CD4-positive, alpha-beta T cell (primary cell): ENCODE measurements around the gene RASD1. TPM values are rescaled to one million over a fixed set of nuclear protein-coding genes. Genes with fewer than 3 reads are reported as not detected.

ENCODE experiments used
- ATAC-seq: fragments of 200-7000 bp; cut with Tn5 transposase; one replicate; pipeline ENCODE4 v1.10.0; 2022; ENCODE audit warnings: mild to moderate bottlenecking; ENCODE audit not compliant: poor library complexity
- CTCF ChIA-PET: fragments of 350-600 bp; sonication (Branson Sonifier 250); formaldehyde crosslinking; loops from one replicate; lab custom pipeline; 2021; ENCODE audit warnings: antibody characterized with exemption, inconsistent platforms; lab: Charles Lee
- POLR2A ChIA-PET: fragments of 350-600 bp; sonication (Branson Sonifier 250); formaldehyde crosslinking; loops from one replicate; lab custom pipeline; 2021; ENCODE audit warnings: antibody characterized with exemption, inconsistent platforms; lab: Charles Lee
- DNase-seq, 14 experiments: peaks; one replicate each; pipeline ENCODE4 v3.0.0-alpha.2; 2013 to 2020; ENCODE audit warnings: mixed read lengths in 2 of 14
- H3K27ac ChIP-seq, 2 donors: one replicate each; pipeline versions ENCODE4 v1.5.1 to v1.7.0; 2013; ENCODE audit warnings: low read length in 2 of 2, low read depth in 1 of 2, mild to moderate bottlenecking in 1 of 2
- H3K27me3 ChIP-seq, 2 experiments: 1 replicate in 1 of 2; 2 replicates in 1 of 2; pipeline versions ENCODE4 v1.6.1 to v1.7.0; 2013; ENCODE audit warnings: low read length in 2 of 2, control low read depth in 1 of 2, mild to moderate bottlenecking in 1 of 2, moderate library complexity in 1 of 2; ENCODE audit not compliant: insufficient read depth in 2 of 2, control insufficient read depth in 1 of 2
- H3K36me3 ChIP-seq: one replicate; pipeline ENCODE4 v1.6.1; 2013; ENCODE audit warnings: low read length, control low read depth; ENCODE audit not compliant: insufficient read depth
- H3K4me1 ChIP-seq: one replicate; pipeline ENCODE4 v1.6.1; 2013; ENCODE audit warnings: low read length, control low read depth; ENCODE audit not compliant: insufficient read depth
- H3K4me3 ChIP-seq: one replicate; pipeline ENCODE4 v1.5.1; 2013; ENCODE audit warnings: mild to moderate bottlenecking, low read length, moderate library complexity
- H3K9me3 ChIP-seq, 2 experiments: 1 replicate in 1 of 2; 2 replicates in 1 of 2; pipeline versions ENCODE4 v1.6.1 to v1.7.0; 2013; ENCODE audit warnings: low read length in 2 of 2, mild to moderate bottlenecking in 2 of 2, control low read depth in 1 of 2, moderate library complexity in 1 of 2; ENCODE audit not compliant: control insufficient read depth in 1 of 2, insufficient read depth in 1 of 2
- H3K27ac Mint-ChIP-seq: one replicate; pipeline ENCODE4 v1.8.0; 2020; ENCODE audit warnings: mixed read lengths
- H3K27me3 Mint-ChIP-seq: one replicate; pipeline ENCODE4 v1.8.0; 2021; ENCODE audit warnings: mixed read lengths
- H3K36me3 Mint-ChIP-seq: one replicate; pipeline ENCODE4 v1.8.0; 2021; ENCODE audit warnings: low read depth, mixed read lengths
- H3K4me1 Mint-ChIP-seq: one replicate; pipeline ENCODE4 v1.8.0; 2021; ENCODE audit warnings: low read depth, mixed read lengths
- H3K4me3 Mint-ChIP-seq: one replicate; pipeline ENCODE4 v1.8.0; 2020; ENCODE audit warnings: mild to moderate bottlenecking, mixed read lengths
- H3K9me3 Mint-ChIP-seq: one replicate; pipeline ENCODE4 v1.8.0; 2020; ENCODE audit warnings: mixed read lengths
- intact Hi-C, 2 experiments: fragments of 100-400 bp; cut with DNase I in 1 of 2; cut with micrococcal nuclease in 1 of 2; formaldehyde crosslinking; loops; one replicate each; pipeline versions ENCODE4 v1.15.1 to v1.9.0; 2023 to 2025; cut with DNase I, micrococcal nuclease
- total RNA-seq, 174 experiments: library from RNA in 2 of 174; stranded (reverse) in 2 of 174; gene quantifications; one replicate each; pipeline ENCODE4 v1.2.3 and lab custom pipeline; 2021 to 2026
- TF ChIP-seq, protein P1 (sequence below): fragments of 200-600 bp; IDR thresholded peaks from one replicate; pipeline ENCODE4 v1.8.0; 2022; ENCODE audit warnings: antibody characterized with exemption, mild to moderate bottlenecking

RASD1 gene
- total RNA-seq, 2 experiments from 2014 or later, result 1.8 to 2.0 TPM

- Histone ChIP-seq H3K27ac (no peak overlapping the region), H3K36me3 (no peaks in the 10 kb centered on the region), H3K4me3 (no peak overlapping the region), H3K4me1 (no peaks in the 10 kb centered on the region), H3K27me3 (no peaks in the 10 kb centered on the region), H3K9me3 (no peaks in the 10 kb centered on the region)
- DNase-seq, result no peak
- H3K4me3 Mint-ChIP-seq, result no peak overlapping the region
- H3K36me3 Mint-ChIP-seq, result no peaks in the 10 kb centered on the region
- H3K4me1 Mint-ChIP-seq, result no peaks in the 10 kb centered on the region
- no peak for ATAC-seq
- intact Hi-C loops, result no loop called here
- no peak overlapping the region for H3K27ac Mint-ChIP-seq
- H3K27me3 Mint-ChIP-seq, result no peaks in the 10 kb centered on the region
- H3K9me3 Mint-ChIP-seq, result no peaks in the 10 kb centered on the region
- ChIA-PET CTCF (no interaction called here), POLR2A (no interaction called here)
- TF ChIP-seq, protein P1, sequence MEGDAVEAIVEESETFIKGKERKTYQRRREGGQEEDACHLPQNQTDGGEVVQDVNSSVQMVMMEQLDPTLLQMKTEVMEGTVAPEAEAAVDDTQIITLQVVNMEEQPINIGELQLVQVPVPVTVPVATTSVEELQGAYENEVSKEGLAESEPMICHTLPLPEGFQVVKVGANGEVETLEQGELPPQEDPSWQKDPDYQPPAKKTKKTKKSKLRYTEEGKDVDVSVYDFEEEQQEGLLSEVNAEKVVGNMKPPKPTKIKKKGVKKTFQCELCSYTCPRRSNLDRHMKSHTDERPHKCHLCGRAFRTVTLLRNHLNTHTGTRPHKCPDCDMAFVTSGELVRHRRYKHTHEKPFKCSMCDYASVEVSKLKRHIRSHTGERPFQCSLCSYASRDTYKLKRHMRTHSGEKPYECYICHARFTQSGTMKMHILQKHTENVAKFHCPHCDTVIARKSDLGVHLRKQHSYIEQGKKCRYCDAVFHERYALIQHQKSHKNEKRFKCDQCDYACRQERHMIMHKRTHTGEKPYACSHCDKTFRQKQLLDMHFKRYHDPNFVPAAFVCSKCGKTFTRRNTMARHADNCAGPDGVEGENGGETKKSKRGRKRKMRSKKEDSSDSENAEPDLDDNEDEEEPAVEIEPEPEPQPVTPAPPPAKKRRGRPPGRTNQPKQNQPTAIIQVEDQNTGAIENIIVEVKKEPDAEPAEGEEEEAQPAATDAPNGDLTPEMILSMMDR, result no peak
These were observed 41.3 kb upstream of the RASD1 start for GRCh38 chr17:17537311-17538099.

GRCh38 chr17:17536702-17537101, 40.5 kb upstream of the RASD1 start:
- ATAC-seq, result no peak

DNA sequence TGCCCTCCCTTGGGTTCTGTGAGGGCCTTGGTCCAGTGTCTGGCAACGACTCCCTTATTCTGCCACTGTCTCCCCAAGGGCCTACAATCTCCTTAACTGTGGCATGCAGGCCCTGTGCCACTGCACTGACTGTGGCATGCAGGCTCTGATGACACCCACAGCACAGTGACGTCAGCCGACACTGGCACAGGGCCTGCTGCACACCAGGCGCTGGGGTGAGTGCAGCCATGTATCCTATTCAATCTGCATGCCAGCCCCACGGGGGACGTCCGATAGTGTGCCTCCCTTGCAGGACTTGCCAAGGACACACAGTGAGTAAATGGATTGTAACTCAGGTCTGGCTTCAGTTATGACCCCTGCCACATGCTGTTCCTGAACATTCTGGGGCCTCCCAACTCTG, 39.8 kb upstream of the RASD1 start:
- no peaks in the 10 kb centered on the region for H3K27me3 Mint-ChIP-seq
- ChIA-PET CTCF (no interaction called here), POLR2A (no interaction called here)
- no peak overlapping the region for H3K4me3 Mint-ChIP-seq
- Histone ChIP-seq H3K4me3 (no peak overlapping the region), H3K9me3 (no peaks in the 10 kb centered on the region), H3K27ac (no peak overlapping the region), H3K27me3 (no peaks in the 10 kb centered on the region), H3K36me3 (no peaks in the 10 kb centered on the region), H3K4me1 (no peaks in the 10 kb centered on the region)
- ATAC-seq, result no peak
- no peaks in the 10 kb centered on the region for H3K9me3 Mint-ChIP-seq
- TF ChIP-seq, protein P1, result no peak
- no peaks in the 10 kb centered on the region for H3K4me1 Mint-ChIP-seq
- H3K36me3 Mint-ChIP-seq, result no peaks in the 10 kb centered on the region
- DNase-seq, result no peak
- intact Hi-C loops, result no loop called here
- no peak overlapping the region for H3K27ac Mint-ChIP-seq

More at GRCh38 chr17:17536702-17537101, 40.5 kb upstream of the RASD1 start:
- H3K4me1 ChIP-seq, result no peaks in the 10 kb centered on the region
- no peaks in the 10 kb centered on the region for H3K9me3 Mint-ChIP-seq
- H3K27ac Mint-ChIP-seq, result no peak overlapping the region
- intact Hi-C loops, result no loop called here
- no peaks in the 10 kb centered on the region for H3K36me3 Mint-ChIP-seq
- CTCF ChIA-PET, result no interaction called here
- no peak overlapping the region for H3K4me3 Mint-ChIP-seq
- no peaks in the 10 kb centered on the region for H3K36me3 ChIP-seq
- H3K27me3 ChIP-seq, result no peaks in the 10 kb centered on the region
- H3K27ac ChIP-seq, result no peak overlapping the region
- DNase-seq, result no peak
- TF ChIP-seq, protein P1, result no peak
- H3K4me1 Mint-ChIP-seq, result no peaks in the 10 kb centered on the region
- H3K27me3 Mint-ChIP-seq, result no peaks in the 10 kb centered on the region
- POLR2A ChIA-PET, result no interaction called here
- H3K9me3 ChIP-seq, result no peaks in the 10 kb centered on the region
- no peak overlapping the region for H3K4me3 ChIP-seq
